ENCODE data around the gene ASTN2.
"Not testable (repeated sequence)": the region's sequence is repeated elsewhere in the genome, so short reads cannot be mapped to it uniquely, and the experiment has no call there.

The ASTN2 gene

GRCh38 chr9:116476002-116476401, 938.9 kb downstream of the ASTN2 start:
- no peak for DNase-seq (ENCODE audit: low read depth in 3 of 3, low spot score in 1 of 3)

DNA sequence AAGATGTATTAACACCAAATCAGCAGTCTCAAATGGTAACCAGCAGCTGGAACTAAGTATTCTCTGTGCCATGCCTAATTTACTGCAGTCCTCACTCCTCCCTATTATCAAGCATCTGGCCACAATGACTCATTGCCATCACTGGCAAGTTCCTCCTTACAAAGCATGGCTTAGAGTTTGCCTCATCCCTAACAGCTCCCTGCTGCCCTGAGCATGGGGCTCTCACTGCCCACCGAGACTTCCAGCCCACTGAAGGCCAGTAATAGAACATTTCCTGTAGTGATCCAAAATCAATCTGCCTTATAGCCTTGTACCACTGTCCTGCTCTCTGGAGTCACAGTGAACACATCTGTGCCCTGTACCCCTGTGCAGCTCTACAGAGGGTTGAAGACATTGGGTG, 939.7 kb downstream of the ASTN2 start:
- no peak for DNase-seq (ENCODE audit: low read depth in 3 of 3, low spot score in 1 of 3)

GRCh38 chr9:116471944-116472506, 942.8 kb downstream of the ASTN2 start:
- DNase-seq (ENCODE audit: low read depth in 3 of 3, low spot score in 1 of 3) = no peak

GRCh38 chr9:116471093-116471906, 943.6 kb downstream of the ASTN2 start:
- no peak for DNase-seq (ENCODE audit: low read depth in 3 of 3, low spot score in 1 of 3)

GRCh38 chr9:116468793-116469527, 945.9 kb downstream of the ASTN2 start:
- DNase-seq (ENCODE audit: low read depth in 3 of 3, low spot score in 1 of 3) = no peak

GRCh38 chr9:116468369-116468768, 946.5 kb downstream of the ASTN2 start:
- no peak for DNase-seq (ENCODE audit: low read depth in 3 of 3, low spot score in 1 of 3)

DNA sequence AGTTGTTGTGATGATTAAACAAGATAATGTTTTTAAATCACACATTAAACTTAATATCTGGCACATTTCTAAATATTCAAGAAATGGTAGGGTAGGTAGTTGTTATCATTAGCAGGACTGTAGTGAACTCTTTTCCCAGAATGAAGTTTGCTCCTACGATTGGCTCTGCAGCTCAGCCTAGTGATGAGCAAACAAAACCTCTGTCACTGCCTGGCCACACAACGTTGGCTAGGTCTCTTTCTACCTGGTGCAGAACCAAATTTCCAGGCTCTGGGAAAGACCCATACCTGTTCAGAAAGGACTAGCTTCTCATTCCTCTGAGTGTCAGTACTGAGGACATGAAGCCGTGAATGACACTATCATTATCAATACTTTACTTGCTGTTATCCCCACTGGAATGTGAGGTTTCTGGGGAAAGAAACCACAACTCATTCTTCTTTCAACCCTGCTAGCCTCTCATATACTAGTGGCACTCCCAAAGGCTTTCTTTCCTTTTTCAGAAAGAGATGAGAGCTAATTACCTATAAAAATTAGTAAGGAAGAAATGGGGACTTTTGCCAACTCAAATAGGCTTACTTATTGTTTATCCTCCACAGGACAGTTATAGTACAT, 947.0 kb downstream of the ASTN2 start:
- no peak for DNase-seq (ENCODE audit: low read depth in 3 of 3, low spot score in 1 of 3)

DNA sequence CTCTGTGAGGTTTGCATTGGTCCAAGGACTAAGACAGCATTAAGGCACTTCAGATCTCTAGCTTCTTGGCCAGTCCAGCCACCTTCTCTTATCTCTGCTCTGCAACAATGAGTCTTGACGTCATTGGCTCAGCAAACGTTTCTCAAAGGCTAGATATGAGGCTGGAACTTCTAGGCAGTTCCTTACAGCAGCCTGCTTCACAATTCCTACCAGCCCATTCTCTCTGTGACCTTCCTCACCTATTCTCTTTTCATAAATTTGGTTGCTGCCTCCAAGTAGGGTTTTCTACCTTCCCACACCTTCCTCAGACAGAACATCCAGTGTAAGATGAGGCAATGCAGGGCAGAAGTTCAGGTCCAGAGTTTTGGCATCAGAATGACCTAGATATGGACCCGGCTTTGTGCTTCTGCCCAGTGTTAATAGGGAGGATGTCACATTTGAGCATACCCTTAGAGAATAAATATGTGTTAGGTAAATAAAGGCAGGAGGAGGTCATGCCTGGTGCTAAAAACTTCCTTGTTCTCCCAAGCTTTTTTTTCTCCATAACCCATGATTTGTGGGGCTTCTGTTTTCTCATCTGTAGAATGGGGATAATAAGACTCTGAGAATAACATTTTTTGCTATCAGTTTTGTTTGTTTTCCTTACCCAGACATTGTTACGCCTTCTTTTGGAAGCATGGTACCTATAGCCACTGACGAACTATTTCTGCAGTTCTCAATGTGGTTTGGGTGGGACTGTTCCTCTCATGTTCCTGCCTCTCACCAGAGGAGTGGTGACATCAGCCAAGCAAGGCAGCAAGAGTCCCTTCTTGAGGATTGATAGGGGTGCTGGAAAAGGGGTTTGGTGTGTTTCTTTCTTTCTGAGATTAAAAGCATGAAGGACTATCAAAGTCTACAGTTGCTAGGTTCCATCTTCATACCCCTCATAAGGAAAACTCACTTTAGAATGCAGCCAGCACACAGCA, 948.3 kb downstream of the ASTN2 start:
- no peak for DNase-seq (ENCODE audit: low read depth in 3 of 3, low spot score in 1 of 3)

GRCh38 chr9:116465576-116466270, 949.1 kb downstream of the ASTN2 start:
- no peak for DNase-seq (ENCODE audit: low read depth in 3 of 3, low spot score in 1 of 3)

DNA sequence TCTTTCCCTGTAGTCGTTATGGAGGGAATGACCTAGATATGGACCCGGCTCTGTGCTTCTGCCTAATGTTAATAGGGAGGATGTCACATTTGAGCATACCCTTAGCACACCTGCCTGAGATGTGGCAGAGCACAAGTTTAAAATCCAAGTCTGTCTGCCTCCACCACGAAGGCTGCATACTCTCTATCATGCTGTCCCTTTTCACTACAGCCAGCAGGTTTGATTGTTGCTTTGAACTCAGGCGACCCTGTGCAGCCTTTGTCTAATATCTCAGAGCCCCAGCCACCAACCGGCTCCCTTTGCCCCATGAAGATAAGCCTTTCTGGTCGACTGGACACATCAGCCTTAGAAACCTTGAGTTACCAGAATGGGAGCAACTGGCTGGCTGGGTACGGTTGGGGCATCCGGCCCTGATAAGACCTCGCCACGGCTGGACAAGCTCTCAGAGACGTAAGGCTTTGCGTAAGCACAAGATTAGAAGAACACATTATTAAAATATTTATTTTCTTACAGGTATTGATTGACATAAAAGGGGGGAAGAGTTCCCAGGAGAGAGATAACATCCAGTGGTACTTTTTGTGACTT, 949.8 kb downstream of the ASTN2 start:
- DNase-seq (ENCODE audit: low read depth in 3 of 3, low spot score in 1 of 3) = no peak

DNA sequence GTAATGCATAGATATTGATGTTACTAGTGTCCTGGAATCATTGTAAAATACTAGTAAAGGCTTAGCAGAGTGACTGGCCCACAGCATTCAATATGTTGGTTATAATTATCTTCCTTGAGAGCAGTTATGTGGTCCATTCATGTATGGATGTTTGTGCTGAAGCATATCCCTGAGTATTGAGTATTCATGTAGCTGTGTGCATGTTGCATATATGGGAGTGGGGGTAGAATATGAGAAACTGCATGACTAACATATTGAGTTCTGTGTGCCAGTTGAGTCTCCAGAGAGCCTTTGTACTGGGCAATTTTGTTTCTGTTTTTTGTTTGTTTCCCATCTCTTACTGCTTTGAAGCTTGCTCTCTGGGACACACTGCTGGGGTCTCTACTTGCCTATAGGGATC, 950.4 kb downstream of the ASTN2 start:
- DNase-seq (ENCODE audit: low read depth in 3 of 3, low spot score in 1 of 3) = no peak

GRCh38 chr9:116461632-116462031, 953.2 kb downstream of the ASTN2 start:
- DNase-seq (ENCODE audit: low read depth in 3 of 3, low spot score in 1 of 3) = no peak

GRCh38 chr9:116460026-116460425, 954.8 kb downstream of the ASTN2 start:
- no peak for DNase-seq (ENCODE audit: low read depth in 3 of 3, low spot score in 1 of 3)

DNA sequence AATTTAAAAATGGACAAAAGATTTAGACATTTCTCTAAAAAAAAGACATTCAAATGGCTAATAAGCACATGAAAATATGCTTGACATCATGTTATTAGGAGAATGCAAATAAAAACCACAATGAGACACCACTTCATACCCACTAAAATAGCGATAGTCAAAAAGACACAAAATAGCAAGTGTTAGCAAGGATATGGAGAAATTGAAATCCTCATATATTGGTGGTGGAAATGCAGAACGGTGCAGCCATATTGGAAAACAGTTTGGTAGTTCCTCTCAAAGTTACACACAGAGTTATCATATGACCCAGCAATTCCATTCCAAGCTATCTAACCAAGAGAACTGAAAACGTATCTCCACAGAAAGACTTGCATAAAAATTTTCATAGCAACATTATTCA, 955.3 kb downstream of the ASTN2 start:
- no peak for DNase-seq (ENCODE audit: low read depth in 3 of 3, low spot score in 1 of 3)

DNA sequence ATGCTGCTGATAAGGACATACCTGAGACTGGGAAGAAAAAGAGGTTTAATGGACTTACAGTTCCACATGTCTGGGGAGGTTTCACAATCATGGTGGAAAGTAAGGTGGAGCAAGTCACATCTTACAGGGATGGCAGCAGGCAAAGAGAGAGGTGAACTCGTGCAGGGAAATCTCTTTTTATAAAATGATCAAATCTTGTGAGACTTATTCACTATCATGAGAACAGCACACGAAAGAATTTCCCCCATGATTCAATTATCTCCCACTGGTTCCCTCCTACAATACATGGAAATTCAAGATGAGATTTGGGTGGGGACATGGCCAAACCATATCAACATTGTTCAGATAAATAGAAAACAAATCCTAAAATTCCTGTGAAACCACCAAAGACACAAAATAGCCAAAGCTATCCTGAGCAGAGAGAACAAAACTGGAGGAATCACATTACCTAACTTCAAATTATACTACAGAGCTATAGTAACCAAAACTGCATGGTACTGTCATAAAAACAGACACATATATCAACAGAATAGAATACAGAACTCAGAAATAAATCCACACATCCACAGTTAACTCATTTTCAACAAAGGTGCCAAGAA, 958.3 kb downstream of the ASTN2 start:
- DNase-seq (ENCODE audit: low read depth in 3 of 3, low spot score in 1 of 3) = no peak

DNA sequence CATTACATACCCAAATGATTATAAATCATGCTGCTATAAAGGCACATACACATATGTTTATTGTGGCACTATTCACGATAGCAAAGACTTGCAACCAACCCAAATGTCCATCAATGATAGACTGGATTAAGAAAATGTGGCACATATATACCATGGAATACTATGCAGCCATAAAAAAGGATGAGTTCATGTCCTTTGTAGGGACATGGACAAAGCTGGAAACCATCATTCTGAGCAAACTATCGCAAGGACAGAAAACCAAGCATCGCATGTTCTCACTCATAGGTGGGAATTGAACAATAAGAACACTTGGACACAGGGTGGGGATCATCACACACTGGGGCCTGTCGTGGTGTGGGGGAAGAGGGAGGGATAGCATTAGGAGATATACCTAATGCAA, 960.3 kb downstream of the ASTN2 start:
- not testable (repeated sequence) for DNase-seq (ENCODE audit: low read depth in 3 of 3, low spot score in 1 of 3)

DNA sequence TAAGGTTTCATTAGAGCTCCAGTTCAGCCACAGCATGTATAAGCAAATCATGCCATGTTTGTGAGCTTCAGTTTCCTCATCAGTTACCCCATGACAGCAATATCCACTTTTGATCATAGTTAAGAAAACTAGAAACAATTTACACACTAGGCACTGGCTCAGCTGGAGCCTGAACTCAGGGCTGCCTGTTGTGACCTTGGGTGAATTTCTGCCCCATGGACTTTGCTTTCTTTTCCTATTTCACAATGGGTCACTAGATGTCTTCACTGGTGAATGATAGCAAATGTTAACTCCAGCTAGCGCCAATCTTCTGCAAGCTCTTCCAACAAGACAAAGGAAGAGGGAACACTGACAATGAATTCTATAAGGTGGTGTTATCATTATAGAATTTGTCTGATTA, 961.1 kb downstream of the ASTN2 start:
- no peak for DNase-seq (ENCODE audit: low read depth in 3 of 3, low spot score in 1 of 3)

GRCh38 chr9:116452634-116453033, 962.2 kb downstream of the ASTN2 start:
- DNase-seq (ENCODE audit: low read depth in 3 of 3, low spot score in 1 of 3) = no peak

GRCh38 chr9:116452227-116452626, 962.6 kb downstream of the ASTN2 start:
- DNase-seq (ENCODE audit: low read depth in 3 of 3, low spot score in 1 of 3) = no peak
